OCI-LY3 (cell line): ENCODE data around the gene OLIG2.

Experiments
- H2AFZ ChIP-seq: fragments of 200-600, 300-600 bp; shearing (Covaris generic); 2 replicates; pipeline ENCODE4 v1.6.0; 2014; ENCODE audit warnings: antibody characterized with exemption, low read depth, low read length
- H3K27ac ChIP-seq: fragments of 200-600, 300-600 bp; sonication (generic); 2 replicates; pipeline ENCODE4 v1.5.1; 2014; ENCODE audit warnings: mild to moderate bottlenecking, low read length, moderate library complexity, mixed read lengths
- H3K27me3 ChIP-seq: fragments of 200-600, 300-600 bp; sonication (generic); 2 replicates; pipeline ENCODE4 v1.6.1; 2014; ENCODE audit warnings: low read depth, low read length, mixed read lengths
- H3K36me3 ChIP-seq: fragments of 200-600, 300-600 bp; sonication (generic); replicated peaks from 2 replicates; pipeline ENCODE3; 2014; ENCODE audit warnings: low read depth, low read length, mixed read lengths
- H3K4me1 ChIP-seq: fragments of 300-600, 200-600 bp; sonication (generic); 2 replicates; pipeline ENCODE4 v1.6.1; 2014; ENCODE audit warnings: low read length, mixed read lengths
- H3K4me2 ChIP-seq: fragments of 200-600, 300-600 bp; sonication (generic); 2 replicates; pipeline ENCODE4 v1.6.1; 2014; ENCODE audit warnings: low read length, mixed read lengths
- H3K4me3 ChIP-seq: fragments of 300-600, 200-600 bp; sonication (generic); 2 replicates; pipeline ENCODE4 v1.5.1; 2014; ENCODE audit warnings: antibody characterized with exemption, mild to moderate bottlenecking, low read length, moderate library complexity
- H3K79me2 ChIP-seq: fragments of 300-600, 200-600 bp; shearing (Covaris generic); 2 replicates; pipeline ENCODE4 v1.6.1; 2014; ENCODE audit warnings: mild to moderate bottlenecking, low read length, mixed read lengths
- H3K9ac ChIP-seq: fragments of 300-600, 200-600 bp; shearing (Covaris generic); 2 replicates; pipeline ENCODE4 v1.6.0; 2014; ENCODE audit warnings: mild to moderate bottlenecking, low read length, moderate library complexity
- H3K9me3 ChIP-seq: fragments of 200-600, 300-600 bp; shearing (Covaris generic); 2 replicates; pipeline ENCODE4 v1.6.1; 2014; ENCODE audit warnings: low read length, mixed read lengths; ENCODE audit not compliant: insufficient read depth
- H4K20me1 ChIP-seq: fragments of 200-600, 300-600 bp; sonication (generic); 2 replicates; pipeline ENCODE4 v1.6.1; 2016; ENCODE audit warnings: low read length, mixed read lengths; ENCODE audit not compliant: insufficient read depth
- EZH2phosphoT487 ChIP-seq: fragments of 200-600 bp; shearing (Covaris generic); IDR thresholded peaks from 2 replicates; pipeline ENCODE4 v1.6.1; 2018; ENCODE audit warnings: antibody characterized with exemption, mixed run types, low read depth
- TF ChIP-seq, protein P1 (sequence below): fragments of 200-600, 300-600 bp; sonication (generic); IDR thresholded peaks from 2 replicates; pipeline ENCODE4 v1.5.1; 2014; ENCODE audit warnings: antibody characterized with exemption, low read length, low read depth

Gene OLIG2

DNA sequence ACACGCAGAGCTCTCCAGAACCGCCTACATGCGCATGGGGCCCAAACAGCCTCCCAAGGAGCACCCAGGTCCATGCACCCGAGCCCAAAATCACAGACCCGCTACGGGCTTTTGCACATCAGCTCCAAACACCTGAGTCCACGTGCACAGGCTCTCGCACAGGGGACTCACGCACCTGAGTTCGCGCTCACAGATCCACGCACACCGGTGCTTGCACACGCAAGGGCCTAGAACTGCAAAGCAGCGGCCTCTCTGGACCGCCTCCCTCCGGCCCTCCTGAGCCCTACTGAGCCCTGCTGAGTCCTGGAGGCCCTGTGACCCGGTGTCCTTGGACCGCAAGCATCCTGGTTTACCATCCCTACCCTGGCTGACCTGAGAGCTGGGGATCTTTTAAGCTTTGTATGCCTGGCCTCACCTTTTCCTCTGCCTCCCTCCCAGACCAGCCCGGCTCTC is 8.3 kb downstream of the OLIG2 start:
- Histone ChIP-seq H3K4me1 (no peaks in the 10 kb centered on the region), H3K27ac (no peak overlapping the region), H3K9me3 (no peaks in the 10 kb centered on the region), H3K4me2 (no peak overlapping the region), H2AFZ (no peak overlapping the region), H3K4me3 (no peak overlapping the region), H3K27me3 (no peaks in the 10 kb centered on the region), H3K79me2 (no peaks in the 10 kb centered on the region), H4K20me1 (no peaks in the 10 kb centered on the region), H3K36me3 (no peaks in the 10 kb centered on the region), H3K9ac (no peak overlapping the region)
- no peak for TF ChIP-seq EZH2phosphoT487
- TF ChIP-seq, protein P1, sequence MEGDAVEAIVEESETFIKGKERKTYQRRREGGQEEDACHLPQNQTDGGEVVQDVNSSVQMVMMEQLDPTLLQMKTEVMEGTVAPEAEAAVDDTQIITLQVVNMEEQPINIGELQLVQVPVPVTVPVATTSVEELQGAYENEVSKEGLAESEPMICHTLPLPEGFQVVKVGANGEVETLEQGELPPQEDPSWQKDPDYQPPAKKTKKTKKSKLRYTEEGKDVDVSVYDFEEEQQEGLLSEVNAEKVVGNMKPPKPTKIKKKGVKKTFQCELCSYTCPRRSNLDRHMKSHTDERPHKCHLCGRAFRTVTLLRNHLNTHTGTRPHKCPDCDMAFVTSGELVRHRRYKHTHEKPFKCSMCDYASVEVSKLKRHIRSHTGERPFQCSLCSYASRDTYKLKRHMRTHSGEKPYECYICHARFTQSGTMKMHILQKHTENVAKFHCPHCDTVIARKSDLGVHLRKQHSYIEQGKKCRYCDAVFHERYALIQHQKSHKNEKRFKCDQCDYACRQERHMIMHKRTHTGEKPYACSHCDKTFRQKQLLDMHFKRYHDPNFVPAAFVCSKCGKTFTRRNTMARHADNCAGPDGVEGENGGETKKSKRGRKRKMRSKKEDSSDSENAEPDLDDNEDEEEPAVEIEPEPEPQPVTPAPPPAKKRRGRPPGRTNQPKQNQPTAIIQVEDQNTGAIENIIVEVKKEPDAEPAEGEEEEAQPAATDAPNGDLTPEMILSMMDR: no peak

DNA sequence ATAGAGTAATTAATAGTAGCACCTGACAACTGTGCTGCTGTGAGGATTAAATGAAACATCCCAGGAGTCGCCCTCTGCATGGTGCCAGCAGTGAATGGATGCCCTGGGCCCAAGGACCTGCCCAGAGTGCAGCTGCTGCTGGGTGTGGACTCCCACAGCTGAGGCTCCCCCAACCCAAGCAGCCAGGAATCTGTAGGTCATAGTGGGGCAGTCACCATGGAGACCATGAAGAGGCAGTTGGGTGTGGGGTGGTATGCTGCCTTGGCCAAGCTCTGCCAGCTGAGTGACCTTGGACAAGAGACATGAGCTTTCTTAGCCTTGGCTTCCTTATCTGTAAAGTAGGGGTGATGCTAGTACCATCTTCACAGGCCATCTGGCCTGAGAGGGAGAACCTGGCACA is 9.4 kb downstream of the OLIG2 start:
- Histone ChIP-seq H3K9ac (no peak overlapping the region), H4K20me1 (no peaks in the 10 kb centered on the region), H3K27me3 (no peaks in the 10 kb centered on the region), H3K79me2 (no peaks in the 10 kb centered on the region), H2AFZ (no peak overlapping the region), H3K4me3 (no peak overlapping the region), H3K9me3 (no peaks in the 10 kb centered on the region), H3K4me1 (no peaks in the 10 kb centered on the region), H3K27ac (no peak overlapping the region), H3K36me3 (no peaks in the 10 kb centered on the region), H3K4me2 (no peak overlapping the region)
- TF ChIP-seq EZH2phosphoT487: no peak
- TF ChIP-seq, protein P1: no peak

DNA sequence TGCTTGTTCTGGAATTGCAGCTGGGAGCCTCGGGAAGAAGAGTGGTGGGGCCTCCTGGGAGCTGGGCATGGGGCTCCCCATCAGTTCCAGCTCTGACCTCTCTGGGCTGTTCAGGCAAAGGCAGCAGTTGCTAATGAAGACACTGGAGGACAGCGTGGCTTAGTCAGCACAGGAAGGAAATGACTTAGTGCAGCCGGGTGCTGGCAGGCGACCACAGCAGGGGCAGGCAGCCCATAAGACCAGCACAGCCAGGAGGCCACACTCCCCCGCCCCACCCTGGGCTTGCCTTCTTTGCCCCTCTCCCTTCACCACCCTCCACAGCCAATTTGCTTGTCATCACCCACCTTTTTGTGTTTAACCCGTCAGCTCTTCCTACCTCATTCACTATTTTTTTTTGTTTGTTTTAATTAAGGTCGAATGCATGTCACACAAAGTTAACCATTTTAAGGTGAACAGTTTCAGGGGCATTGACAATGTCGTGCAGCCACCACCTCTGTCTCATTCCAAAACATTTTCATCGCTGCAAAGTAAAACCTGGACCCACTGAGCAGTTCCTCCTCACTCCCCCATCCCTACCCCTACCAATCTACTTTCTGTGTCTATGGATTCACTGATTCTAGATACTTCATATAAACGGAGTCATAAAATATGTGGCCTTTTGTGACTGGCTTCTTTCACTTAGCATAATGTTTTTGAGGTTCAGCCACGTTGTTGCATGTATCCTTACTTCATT is 10.9 kb downstream of the OLIG2 start:
- H3K9me3 ChIP-seq: no peaks in the 10 kb centered on the region
- no peaks in the 10 kb centered on the region for H4K20me1 ChIP-seq
- no peak overlapping the region for H3K4me2 ChIP-seq
- no peaks in the 10 kb centered on the region for H3K4me1 ChIP-seq
- TF ChIP-seq, protein P1: no peak
- no peak for TF ChIP-seq EZH2phosphoT487
- no peaks in the 10 kb centered on the region for H3K27me3 ChIP-seq
- no peaks in the 10 kb centered on the region for H3K36me3 ChIP-seq
- no peak overlapping the region for H3K4me3 ChIP-seq
- no peak overlapping the region for H3K27ac ChIP-seq
- no peaks in the 10 kb centered on the region for H3K79me2 ChIP-seq
- no peak overlapping the region for H2AFZ ChIP-seq
- H3K9ac ChIP-seq: no peak overlapping the region

GRCh38 chr21:33037501-33037900 is 11.8 kb downstream of the OLIG2 start:
- no peaks in the 10 kb centered on the region for H4K20me1 ChIP-seq
- H3K27me3 ChIP-seq: 0 out of 2 replicates have a peak, but pooled peaks cover 1% of the 10 kb centered on the region
- H3K27ac ChIP-seq: no peak overlapping the region
- H3K4me1 ChIP-seq: no peaks in the 10 kb centered on the region
- no peaks in the 10 kb centered on the region for H3K79me2 ChIP-seq
- H3K9me3 ChIP-seq: no peaks in the 10 kb centered on the region
- TF ChIP-seq EZH2phosphoT487: no peak
- TF ChIP-seq, protein P1: no peak
- no peaks in the 10 kb centered on the region for H3K36me3 ChIP-seq
- no peak overlapping the region for H3K4me2 ChIP-seq
- no peak overlapping the region for H2AFZ ChIP-seq
- no peak overlapping the region for H3K9ac ChIP-seq
- no peak overlapping the region for H3K4me3 ChIP-seq
